Effector CD8-positive, alpha-beta T cell (primary cell): ENCODE measurements around the gene KIF16B.
"Not testable (repeated sequence)": the region's sequence is repeated elsewhere in the genome, so short reads cannot be mapped to it uniquely, and the experiment has no call there.

Experiments
- DNase-seq: peaks from one replicate; lab custom pipeline; 2025; lab: John Stamatoyannopoulos, UW

Gene KIF16B

GRCh38 chr20:16260133-16260532 is 313.1 kb downstream of the KIF16B start:
- DNase-seq = not testable (repeated sequence)

- no peak for DNase-seq
Observed at GRCh38 chr20:16258766-16259165, 314.5 kb downstream of the KIF16B start.

GRCh38 chr20:16257813-16258430 is 315.3 kb downstream of the KIF16B start:
- DNase-seq = no peak

- DNase-seq = no peak
Observed at GRCh38 chr20:16257021-16257420, 316.2 kb downstream of the KIF16B start.

- no peak for DNase-seq
Observed at GRCh38 chr20:16246870-16247269, 326.4 kb downstream of the KIF16B start.

- no peak for DNase-seq
Observed at GRCh38 chr20:16246291-16246690, 327.0 kb downstream of the KIF16B start.

- DNase-seq = no peak
Observed at GRCh38 chr20:16245879-16246278, 327.4 kb downstream of the KIF16B start.

- no peak for DNase-seq
Observed at GRCh38 chr20:16244892-16245291, 328.4 kb downstream of the KIF16B start.

GRCh38 chr20:16243470-16243869 is 329.8 kb downstream of the KIF16B start:
- no peak for DNase-seq

GRCh38 chr20:16241911-16242310 is 331.3 kb downstream of the KIF16B start:
- DNase-seq = no peak

- no peak for DNase-seq
Observed at GRCh38 chr20:16240355-16240754, 332.9 kb downstream of the KIF16B start.

- DNase-seq = no peak
Observed at GRCh38 chr20:16236589-16237241, 336.5 kb downstream of the KIF16B start.

GRCh38 chr20:16230402-16230801 is 342.8 kb downstream of the KIF16B start:
- no peak for DNase-seq

- no peak for DNase-seq
Observed at GRCh38 chr20:16229813-16230212, 343.4 kb downstream of the KIF16B start.

- DNase-seq = no peak
Observed at GRCh38 chr20:16228722-16229121, 344.5 kb downstream of the KIF16B start.

GRCh38 chr20:16226961-16227360 is 346.3 kb downstream of the KIF16B start:
- DNase-seq = not testable (repeated sequence)

GRCh38 chr20:16224836-16225235 is 348.4 kb downstream of the KIF16B start:
- no peak for DNase-seq

GRCh38 chr20:16222859-16223411 is 350.3 kb downstream of the KIF16B start:
- no peak for DNase-seq
